IPS DF 6.9 (cell line): ENCODE measurements around the gene SLC25A42.

Experiments used
- DNase-seq: peaks from one replicate; pipeline ENCODE4 v3.0.0-alpha.2; 2013; ENCODE audit warnings: low read depth, low spot score
- H3K27ac ChIP-seq: one replicate; pipeline ENCODE4 v1.5.1; 2013; ENCODE audit warnings: low read length, control low read depth
- H3K27me3 ChIP-seq: 2 replicates; pipeline ENCODE4 v1.6.1; 2013; ENCODE audit warnings: mild to moderate bottlenecking, low read length; ENCODE audit not compliant: control insufficient read depth, insufficient read depth
- H3K36me3 ChIP-seq: 2 replicates; pipeline ENCODE4 v1.6.1; 2013; ENCODE audit warnings: low read length; ENCODE audit not compliant: control insufficient read depth, insufficient read depth
- H3K4me1 ChIP-seq: 2 replicates; pipeline ENCODE4 v1.6.1; 2013; ENCODE audit warnings: low read length; ENCODE audit not compliant: control insufficient read depth, insufficient read depth
- H3K4me3 ChIP-seq: 2 replicates; pipeline ENCODE4 v1.5.1; 2013; ENCODE audit warnings: mild to moderate bottlenecking, low read length
- H3K9me3 ChIP-seq: 2 replicates; pipeline ENCODE4 v1.6.1; 2013; ENCODE audit warnings: low read length, inconsistent platforms; ENCODE audit not compliant: control insufficient read depth, insufficient read depth
- WGBS: extraction: QIAGEN DNeasy Blood & Tissue Kit; methylation state at CpG from one replicate; pipeline ENCODE4 v1.1.7; 2013; ENCODE audit warnings: mixed read lengths, missing lambda C conversion rate; ENCODE audit not compliant: insufficient read length, insufficient coverage; 5-methylcytosine and 5-hydroxymethylcytosine counted together

Gene SLC25A42

DNA sequence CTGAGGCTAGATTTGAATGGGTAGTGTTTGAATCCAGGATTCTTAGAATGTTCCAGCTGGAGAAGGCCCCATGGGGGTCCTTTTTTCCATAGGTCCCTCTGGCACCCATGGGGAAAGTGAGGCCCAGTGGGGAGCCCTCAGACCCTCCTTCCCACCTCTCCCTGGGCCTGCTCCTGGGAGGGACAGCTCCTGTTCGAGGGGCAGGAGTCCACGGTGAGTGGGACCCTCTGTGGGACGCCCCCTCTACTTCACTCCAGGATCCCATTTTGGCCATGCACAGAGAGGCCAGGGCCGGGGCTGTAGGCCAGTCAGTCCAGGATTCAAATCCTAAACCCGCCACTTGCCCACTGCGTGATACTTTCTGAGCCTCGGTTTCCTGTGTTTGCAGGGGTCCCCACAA lies 98.7 kb downstream of the SLC25A42 start:
- Histone ChIP-seq H3K27ac (no peak overlapping the region), H3K4me1 (0 out of 2 replicates have a peak, but pooled peaks cover 3% of the 10 kb centered on the region)
- WGBS: no CpG with 5 or more reads among the region's 7 CpGs

More for the DNA sequence above, 98.7 kb downstream of the SLC25A42 start:
- Histone ChIP-seq H3K4me3 (no peak overlapping the region), H3K36me3 (no peaks in the 10 kb centered on the region), H3K9me3 (no peaks in the 10 kb centered on the region), H3K27me3 (no peaks in the 10 kb centered on the region)
- no peak for DNase-seq
